NCI-H2196 (cell line): ENCODE data around the gene MTFR1L.

Experiments used
- DNase-seq: peaks from one replicate; lab custom pipeline; 2025; ENCODE audit not compliant: unreplicated experiment; lab: John Stamatoyannopoulos, UW

MTFR1L gene

DNA sequence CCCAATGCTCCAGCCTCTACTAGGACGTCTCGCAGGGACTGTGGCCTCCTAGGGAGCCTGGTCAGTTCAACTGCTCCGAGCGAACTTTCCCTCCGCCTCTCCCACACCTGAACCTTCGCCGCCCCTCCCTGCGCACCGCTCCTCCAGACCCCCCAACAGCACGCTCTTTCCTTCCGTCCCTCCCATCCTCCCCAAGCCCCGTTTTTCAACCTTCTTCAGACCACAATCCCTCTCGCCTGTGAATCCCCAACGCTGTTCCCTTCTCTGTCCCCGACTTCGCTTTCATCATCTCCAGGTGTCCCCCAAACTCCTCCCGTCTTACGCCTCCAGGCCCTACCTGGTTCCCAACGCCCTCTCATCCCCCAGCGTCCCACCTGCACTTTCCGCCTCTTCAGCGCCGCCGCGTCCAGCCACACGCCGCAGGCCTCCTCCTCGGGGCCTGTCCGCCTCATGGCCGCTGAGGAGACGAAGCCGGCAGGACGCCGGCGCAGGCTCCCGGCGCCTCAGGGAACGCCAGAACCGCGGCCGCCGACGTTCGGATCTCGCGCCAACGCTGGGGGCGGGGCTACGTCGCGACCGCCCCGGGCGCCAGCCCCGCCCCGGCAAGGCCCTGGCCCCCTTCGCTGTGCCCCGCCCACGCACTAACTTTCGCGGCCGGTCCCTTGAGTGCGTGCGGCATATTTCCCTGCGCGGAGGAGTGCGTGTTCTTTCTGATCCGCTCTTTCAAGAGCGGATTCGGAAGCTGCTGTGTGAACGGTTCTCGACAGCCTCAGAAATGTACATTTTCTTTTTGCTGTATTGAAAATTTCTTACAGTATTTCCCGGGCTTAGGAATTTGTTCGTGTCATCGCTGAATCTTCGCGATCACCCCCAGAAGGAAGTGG is 39.4 kb downstream of the MTFR1L start, which contains the start of gene AUNIP:
Gene AUNIP, minus strand, starts transcription at position 552 of the 884 bp plus-strand sequence. Its CDS starts 100 bp downstream, at position 452.
- DNase-seq = peak; percentile 87

DNA sequence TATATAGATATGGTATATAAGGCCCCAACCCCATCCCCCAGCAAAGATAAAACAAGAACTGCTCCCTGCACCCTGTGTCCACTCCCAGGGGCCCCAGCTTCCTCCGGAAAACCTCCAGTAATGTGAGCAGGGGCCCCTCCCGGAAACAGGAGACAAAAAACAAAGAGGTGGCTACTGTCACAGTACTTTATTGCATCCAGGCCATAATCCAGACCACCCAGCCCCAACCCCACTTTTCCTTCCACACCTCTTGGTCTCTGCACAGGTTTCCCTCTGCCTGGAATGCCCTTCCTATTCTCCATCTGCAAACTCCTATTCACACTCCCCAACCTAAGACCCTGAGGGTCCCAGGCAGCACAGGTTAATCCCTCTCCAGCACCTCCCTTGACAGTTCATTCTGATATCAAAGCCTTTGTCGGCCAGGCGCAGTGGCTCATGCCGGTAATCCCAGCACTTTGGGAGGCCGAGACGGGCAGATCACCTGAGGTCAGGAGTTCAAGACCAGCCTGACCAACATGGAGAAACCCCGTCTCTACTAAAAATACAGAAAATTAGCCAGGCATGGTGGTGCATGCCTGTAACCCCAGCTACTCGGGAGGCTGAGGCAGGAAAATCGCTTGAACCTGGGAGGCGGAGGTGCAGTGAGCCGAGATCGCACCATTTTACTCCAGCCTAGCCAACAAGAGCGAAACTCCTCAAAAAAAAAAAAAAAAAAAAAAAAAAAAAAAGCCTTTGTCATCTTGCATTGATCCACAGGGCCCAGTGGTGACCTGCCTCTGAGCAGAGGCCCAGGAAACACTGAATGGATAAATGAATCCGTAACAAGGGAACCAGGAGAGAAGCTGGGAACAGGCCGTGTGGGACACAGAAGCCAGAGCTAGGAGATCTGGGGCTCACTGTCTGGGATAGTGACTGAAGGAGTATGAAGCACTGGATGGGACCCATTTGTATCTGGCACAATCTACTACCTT is 41.8 kb downstream of the MTFR1L start:
- no peak for DNase-seq

DNA sequence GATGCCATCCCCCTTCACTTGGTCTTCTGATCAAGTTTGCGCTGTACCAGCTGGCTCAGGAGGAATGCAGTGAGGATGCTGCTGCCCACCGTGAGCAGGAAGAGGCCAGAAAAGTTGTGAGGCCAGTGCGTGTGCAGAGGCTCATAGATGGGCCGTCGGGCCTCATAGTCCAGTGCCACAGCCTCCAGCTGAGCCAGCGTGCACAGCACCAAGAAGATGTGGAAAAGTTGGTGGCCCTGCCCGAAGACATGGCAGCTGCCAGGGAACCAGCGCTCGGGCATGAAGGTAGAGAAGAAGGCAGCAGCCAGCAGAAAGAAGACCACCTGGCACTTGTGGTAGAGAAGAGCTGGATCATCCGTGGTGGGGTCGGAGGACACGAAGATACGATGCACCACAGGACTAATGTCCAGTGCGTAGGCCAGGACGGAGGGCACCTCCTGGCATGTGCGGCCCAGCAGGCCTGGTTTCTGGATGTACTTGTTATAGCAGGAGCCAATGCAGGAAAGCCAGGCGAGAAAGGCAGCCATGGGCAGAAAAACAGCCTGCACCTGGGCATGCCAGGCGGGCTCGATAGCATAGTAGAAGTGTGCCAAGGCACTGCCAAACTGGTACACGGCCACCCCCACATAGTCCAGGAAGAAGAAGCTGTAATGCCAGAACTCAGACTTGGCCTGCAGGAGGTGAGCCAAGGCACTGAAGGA is 43.2 kb downstream of the MTFR1L start:
- no peak for DNase-seq

DNA sequence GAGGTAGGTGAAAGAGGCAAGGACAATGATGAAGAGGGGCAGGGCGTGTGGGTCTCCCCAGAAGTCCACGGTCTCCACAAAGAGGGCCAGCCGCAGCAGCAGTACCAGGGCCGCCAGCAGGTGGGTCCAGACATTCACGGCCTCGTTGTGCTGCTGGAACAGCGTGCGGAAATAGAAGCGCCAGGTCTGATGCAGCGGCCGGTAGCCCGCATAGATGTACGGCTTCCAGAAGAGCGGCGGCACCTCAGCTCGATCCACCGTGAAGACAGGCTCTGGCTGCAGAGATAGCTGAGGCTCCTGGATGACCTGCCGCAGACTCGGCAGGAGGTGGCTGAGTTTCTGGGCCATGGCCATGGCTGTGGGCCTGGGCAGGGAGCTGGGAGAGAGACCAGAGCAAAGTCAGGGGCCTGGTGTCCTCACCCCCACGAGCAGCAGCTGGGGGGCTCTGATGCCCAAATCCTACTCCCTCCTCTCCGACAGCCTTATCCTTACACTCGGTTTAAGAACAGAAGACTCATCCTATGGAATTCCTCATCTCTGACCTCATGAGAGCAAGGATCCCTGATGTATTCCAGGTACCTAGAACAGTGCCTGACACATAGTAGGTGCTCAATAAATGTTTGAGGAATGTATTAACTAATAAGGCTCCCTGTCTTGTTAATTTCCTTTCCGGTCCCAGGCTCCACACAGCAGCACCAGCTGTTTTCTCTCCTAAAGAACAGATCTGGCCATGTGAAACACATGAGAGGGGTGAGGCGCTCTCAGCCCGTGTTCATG is 43.9 kb downstream of the MTFR1L start:
- no peak for DNase-seq

DNA sequence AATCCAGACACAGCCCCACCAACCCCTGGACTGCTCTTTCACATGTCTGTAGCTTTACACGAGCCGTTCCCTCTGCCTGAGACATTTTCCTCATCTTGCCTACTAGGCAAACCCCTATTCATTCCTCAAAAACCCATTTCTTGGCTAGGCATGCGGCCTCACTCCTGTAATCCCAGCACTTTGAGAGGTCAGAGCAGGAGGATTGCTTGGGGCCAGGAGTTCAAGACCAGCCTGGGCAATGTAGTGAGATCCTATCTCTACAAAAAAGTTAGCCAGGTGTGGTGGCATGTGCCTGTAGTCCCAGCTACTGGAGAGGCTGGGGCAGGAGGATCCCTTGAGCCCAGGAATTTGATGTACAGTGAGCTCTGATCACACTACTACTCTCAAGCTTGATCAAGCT is 44.7 kb downstream of the MTFR1L start:
- DNase-seq = no peak

DNA sequence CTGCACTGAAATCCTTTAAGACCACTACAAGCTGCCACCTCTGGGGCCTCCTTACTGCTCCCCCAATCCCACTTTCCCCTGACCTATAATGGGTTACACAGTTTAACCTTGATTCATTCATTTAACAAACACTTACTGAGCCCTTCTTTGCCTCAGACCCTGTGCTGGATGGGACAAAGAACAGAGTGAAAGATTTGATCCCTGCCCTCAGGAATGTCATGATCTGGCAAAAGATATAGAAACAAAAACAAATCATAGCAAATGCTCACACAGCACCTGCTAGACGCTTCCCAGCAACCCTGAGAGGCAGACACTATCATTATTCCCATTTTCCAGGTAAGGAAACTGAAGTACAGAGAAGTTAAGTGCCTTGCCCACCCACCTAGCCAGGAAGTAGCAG is 46.5 kb downstream of the MTFR1L start:
- DNase-seq = no peak

DNA sequence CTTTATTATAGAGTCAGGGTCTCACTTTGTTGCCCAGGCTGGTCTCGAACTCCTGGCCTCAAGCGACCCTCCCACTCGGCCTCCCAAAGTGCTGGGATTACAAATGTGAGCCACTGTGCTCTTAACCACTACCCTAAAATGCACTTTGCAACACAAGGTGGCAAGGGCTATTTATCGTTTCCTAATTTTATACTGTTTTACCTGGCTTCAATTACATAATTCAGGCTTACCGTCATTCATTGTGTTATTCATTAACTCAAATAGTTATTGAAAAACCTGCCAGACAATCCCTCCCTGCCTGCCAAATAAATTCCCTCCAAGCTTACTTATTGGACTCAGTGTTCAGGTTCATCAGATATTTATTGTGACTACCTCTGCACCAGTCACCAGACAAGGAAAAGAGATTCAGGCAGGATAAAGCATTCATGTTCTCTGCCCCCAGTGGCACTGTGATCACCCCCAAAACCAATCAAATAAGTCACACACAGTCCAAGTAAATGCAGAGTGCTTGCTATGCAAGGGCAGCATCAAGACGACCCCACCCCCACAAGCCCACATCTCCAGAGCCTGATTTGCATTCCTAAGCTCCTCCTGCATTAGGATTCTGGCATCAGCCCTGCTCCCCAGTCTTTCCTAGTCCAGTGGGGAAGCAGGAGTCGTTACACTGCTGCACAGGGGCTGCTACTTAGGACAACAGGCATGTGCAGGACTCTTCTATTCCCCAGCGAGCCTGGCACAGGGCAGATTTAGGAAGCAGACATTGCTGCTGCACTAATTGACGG is 47.6 kb downstream of the MTFR1L start:
- no peak for DNase-seq

DNA sequence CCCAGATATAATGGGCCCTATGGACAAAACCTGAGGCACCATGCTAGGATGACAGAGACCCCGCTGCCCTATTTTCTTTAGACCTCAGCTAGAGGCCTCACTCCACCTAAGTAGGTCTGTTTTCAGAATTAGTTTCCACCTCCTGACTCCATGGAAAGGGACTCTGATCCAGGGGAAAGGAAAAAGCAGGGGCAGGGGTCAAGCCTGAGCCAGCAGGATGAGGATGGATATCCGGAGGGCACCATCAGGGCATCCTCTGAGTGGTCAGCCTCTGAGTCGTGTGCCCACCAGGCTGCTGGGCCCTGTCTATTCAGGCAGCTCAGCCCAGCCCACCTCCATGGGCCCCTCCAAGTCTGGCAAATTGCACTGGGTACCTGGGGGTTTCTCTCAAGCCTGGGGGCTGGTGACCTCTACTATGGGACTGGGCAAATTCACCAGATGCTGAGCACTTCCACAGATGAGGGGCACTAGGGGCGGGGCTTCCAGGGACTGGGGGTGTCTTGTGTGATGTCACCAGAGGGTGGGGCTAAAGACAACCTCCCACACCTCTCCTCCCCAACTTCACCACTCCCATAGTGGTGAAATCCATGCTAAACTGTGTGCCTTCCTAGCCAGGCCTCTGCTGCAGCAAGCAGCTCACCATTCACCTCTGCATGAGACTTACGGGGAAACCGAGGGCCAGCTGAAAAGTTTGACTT is 50.3 kb downstream of the MTFR1L start:
- no peak for DNase-seq

DNA sequence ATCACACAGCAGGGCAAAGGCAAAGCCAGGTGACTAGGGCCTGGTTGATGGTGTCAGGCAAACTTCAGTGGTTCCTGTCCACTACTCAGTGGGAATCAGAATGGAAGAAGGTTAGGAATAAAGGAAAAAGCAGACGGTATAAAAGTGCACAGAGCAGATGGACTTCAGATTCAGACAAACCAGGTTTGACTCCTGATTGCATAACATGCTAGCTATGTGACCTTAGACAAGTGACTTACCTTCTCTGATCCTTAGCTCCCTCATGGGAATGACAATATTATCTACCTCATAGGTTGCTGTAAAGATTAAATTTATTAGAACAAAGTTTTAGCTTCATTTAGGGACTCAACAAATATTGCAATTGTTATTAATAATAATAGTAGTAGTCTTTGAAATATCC is 50.9 kb downstream of the MTFR1L start:
- no peak for DNase-seq

DNA sequence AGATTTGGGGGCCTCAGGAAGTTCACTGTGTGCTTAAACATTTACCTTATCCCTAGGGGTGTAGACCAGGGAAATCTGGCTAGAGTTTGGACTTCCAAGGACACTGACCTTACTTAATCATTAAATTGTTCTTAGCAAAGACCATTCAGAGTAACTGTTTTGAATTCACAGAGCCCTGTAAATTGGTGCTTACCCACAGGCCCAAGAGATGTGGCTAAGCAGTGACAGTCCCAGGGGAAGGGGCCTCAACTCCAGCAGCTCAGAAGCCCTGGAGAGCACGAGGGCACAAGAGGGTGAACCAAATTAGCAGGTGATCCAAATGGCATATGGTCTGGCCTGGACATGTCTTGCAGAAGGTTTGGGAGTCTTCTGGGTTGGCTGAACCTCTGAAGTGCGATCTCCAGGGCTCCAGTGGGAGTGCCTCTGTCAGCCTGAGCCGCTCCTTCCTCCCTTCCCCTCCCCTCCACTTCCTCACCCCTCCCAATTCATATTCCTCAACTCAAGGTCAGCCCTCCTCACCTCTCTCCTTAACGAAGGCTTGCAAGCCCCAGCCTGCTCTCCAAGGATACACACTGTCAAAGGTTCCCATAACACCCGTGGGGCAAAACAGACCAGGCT is 51.4 kb downstream of the MTFR1L start:
- DNase-seq = no peak

DNA sequence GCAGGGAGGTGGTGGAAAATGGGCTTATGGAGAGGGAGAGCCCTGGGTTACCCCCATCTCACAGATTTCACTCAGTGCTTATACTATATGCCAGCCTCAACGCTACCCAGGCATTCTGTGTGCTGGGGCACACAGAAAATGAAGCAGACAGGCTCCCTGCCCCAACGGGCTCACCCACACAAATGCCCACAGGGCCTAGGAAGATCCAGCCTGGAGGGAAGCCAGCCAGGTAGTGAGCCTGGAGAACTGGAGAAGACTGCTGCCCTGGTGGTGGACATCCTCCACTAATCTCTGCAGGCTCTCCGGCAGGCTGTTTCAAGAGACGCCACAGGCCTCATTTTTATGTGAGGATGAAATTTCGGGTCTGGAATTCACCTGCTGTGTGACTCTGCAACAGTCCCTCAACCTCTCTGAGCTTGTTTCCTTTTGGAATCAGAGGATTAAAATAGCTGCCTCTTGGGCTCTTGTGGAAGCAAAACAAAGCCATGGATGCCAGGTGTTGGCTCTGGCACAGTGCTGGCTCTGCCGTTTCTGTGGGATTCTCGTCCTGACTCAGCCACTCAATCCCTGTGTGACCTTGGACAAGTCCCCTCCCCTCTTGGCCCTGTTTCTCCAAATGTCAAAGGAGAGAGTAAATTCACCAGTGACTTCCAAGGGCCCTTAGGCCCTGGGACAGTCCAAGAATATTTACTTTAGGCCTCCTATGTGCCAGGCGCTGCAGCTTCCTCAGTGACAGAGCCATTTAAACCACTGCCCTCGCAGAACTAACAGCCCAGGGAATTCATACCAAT is 52.1 kb downstream of the MTFR1L start:
- DNase-seq = no peak

DNA sequence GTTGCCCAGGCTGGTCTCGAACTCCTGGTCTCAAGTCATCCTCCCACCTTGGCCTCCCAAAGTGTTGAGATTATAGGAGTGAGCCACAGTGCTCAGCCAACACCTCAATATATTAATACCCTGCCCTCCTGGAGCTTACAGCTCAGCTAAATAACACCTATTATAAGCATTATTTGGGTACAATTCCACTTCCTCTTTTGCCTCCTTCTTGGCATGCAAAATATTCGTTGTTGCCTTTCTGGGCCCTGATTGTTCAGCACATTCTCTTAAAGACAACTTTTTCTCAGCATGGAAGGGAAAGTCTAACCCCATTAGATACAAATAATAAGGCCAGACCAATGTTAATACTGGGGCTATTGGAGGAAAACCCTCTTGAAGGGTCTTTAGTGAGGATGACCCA is 53.0 kb downstream of the MTFR1L start:
- DNase-seq = no peak

DNA sequence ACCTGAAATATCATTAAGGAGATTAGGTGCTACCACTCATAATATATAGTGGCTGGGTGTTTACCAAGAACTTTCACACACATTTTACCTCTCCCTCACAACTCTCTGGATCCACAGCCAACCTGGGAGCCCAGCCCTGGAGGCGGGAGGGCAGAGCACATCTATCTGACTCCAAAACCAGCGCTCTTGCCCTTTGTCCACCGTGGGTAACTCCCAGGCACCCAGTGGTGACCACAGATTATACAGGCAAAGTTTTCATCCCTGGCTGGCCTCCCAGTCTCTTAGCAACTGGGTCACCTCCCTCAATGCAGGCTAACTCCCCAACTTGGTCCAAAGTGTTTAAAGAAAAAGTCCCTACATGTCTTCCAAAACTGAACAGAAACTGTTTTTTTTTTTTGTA is 53.4 kb downstream of the MTFR1L start:
- DNase-seq = no peak

DNA sequence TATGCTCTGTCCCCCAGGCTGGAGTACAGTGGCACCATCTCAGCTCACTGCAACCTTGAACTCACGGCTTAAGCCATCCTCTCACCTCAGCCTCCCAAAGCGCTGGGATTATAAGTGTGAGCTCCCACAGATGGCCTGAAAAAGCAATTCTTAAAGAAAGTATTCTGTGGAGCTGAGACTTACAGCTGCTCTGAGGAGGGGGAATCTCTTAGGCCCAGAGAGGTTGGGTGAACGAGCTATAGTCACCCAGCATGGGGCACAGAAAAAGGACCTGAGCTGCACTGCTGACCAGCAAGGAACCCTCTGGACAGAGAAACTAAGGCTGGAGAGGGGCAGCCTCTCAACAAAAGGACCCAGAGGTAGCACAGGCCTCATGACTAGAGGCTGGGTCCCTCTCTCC is 54.5 kb downstream of the MTFR1L start:
- DNase-seq = no peak

DNA sequence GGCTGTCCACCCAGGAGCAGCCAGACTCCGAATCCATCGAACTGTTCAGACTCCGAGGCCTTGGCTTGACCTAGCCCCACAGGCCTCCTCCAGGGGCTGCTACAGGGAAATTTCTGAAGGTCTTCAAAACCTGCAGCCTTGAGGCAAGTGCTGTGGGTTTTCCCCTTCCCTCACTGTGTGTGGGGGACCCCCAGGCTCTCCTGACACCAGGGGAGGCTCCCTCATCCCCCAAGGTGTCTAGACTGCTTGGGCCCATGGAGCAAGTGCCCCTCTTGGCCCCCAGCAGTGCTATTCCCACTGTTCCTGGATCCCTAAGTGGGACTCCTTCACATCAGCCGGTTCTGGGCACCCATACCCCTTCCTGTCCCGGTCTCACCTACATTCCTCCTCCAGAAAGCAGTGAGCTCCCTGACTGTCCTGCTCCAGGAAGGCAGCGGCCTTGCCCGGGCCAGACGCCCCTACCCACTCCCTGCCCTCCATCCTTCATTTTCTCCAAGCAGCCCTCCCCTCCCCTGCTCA is 54.9 kb downstream of the MTFR1L start:
- no peak for DNase-seq

DNA sequence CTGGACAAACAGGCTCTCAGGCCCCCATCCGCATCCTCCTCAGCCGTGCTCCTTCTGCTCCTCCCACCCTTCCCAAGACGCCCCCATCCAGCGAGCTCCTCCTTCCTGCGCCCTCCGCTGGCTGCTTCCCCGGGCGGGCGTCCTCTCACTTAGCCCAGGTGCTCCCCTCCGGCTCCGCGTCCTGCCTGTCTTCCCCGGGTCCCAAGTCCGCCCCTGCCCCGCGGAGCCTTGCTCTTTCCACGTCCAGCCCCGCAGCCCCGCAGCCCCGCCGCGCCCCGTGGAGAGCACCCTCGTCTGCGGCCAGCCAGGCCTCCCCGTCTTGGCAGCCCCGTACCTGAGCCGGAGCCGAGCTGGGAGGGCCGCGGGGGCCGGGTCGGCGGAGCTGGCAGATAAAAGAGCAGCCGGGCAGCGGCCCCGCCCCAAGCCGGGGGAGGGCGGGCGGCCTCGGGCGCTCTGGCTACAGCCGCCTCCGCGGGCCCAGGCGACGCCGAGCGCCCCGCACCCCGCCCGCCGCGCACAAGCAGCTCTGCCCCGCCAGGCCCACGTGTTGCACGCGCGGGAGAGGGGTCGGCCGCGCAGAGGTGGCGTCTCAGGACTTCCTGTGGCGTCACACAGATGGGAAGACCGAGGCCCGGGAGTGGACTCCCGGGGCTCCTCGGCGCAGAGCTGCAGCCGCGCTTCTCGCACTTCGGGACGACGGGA is 55.6 kb downstream of the MTFR1L start, which contains the start of gene PAQR7:
Gene PAQR7, minus strand, starts transcription at position 555 of the 702 bp plus-strand sequence. CDS start 11,869 bp downstream, outside the sequence.
- peak; percentile 81 for DNase-seq
